Fibroblast of the aortic adventitia (primary cell): ENCODE data around the gene RECK. TPM values are rescaled to one million over a fixed set of nuclear protein-coding genes. Genes with fewer than 3 reads are reported as not detected.
"Not testable (repeated sequence)": the region's sequence is repeated elsewhere in the genome, so short reads cannot be mapped to it uniquely, and the experiment has no call there.

Experiments used
- DNase-seq: peaks from one replicate; pipeline ENCODE4 v3.0.0-alpha.2; 2010; ENCODE audit warnings: low read depth
- H3K4me3 ChIP-seq: 2 replicates; pipeline ENCODE4 v1.5.1; 2011; ENCODE audit warnings: low read depth, mild to moderate bottlenecking, control low read depth, low read length, moderate library complexity
- total RNA-seq: library from RNA; depleted of rRNA; stranded (reverse); fragments of >200 nt; gene quantifications from 2 replicates; pipeline ENCODE4 v1.2.3, GENCODE V29; 2012; ENCODE audit warnings: low replicate concordance
- TF ChIP-seq, protein P1 (sequence below): IDR thresholded peaks from 2 replicates; pipeline ENCODE4 v1.5.1; 2011; ENCODE audit warnings: mild to moderate bottlenecking, low read length, control low read depth, inconsistent platforms; ENCODE audit not compliant: insufficient read depth

RECK gene
- total RNA-seq = 30.1 and 61.8 TPM in 2 replicates

DNA sequence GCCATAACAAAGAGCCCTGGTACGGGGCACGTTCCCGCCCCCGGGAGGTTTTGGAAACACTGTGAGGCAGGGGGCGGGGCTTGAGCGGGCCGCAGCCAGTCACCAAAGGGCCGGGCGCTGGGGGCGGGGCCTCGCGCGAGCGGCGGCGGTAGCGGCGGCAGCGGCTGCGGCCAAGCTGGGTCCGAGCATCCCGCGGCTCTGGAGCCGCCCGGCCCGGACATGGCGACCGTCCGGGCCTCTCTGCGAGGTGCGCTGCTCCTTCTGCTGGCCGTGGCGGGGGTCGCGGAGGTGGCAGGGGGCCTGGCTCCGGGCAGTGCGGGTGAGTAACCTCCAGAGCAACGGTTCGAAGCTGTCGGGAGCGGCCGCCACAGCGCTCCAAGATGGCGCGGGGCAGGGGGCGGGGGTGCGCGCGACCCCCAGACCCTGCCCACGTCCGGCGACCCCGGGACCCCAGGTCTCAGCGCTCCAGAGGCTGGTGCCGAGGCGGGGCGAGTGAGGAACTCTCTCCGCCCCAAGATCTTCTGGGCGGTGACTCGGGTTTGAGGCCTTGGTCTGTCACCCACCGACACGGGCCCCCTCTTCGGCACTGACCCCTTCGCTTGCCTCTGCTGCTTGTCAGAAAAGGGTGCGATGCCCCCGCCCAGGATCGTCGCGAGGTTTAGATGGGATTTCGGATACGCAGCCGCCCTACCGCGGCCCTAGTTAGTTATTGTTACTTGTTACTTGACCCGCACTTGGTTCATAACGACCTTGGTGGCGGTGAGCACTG, at the start of gene RECK:
TSS of gene RECK (plus strand) at position 134 of the 769 bp plus-strand sequence. CDS start at position 220, 86 bp downstream.
- peak; percentile 80 for DNase-seq
- TF ChIP-seq, protein P1, sequence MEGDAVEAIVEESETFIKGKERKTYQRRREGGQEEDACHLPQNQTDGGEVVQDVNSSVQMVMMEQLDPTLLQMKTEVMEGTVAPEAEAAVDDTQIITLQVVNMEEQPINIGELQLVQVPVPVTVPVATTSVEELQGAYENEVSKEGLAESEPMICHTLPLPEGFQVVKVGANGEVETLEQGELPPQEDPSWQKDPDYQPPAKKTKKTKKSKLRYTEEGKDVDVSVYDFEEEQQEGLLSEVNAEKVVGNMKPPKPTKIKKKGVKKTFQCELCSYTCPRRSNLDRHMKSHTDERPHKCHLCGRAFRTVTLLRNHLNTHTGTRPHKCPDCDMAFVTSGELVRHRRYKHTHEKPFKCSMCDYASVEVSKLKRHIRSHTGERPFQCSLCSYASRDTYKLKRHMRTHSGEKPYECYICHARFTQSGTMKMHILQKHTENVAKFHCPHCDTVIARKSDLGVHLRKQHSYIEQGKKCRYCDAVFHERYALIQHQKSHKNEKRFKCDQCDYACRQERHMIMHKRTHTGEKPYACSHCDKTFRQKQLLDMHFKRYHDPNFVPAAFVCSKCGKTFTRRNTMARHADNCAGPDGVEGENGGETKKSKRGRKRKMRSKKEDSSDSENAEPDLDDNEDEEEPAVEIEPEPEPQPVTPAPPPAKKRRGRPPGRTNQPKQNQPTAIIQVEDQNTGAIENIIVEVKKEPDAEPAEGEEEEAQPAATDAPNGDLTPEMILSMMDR = no peak
- peak within 1 kb of the TSS; percentile 66 for H3K4me3 ChIP-seq

DNA sequence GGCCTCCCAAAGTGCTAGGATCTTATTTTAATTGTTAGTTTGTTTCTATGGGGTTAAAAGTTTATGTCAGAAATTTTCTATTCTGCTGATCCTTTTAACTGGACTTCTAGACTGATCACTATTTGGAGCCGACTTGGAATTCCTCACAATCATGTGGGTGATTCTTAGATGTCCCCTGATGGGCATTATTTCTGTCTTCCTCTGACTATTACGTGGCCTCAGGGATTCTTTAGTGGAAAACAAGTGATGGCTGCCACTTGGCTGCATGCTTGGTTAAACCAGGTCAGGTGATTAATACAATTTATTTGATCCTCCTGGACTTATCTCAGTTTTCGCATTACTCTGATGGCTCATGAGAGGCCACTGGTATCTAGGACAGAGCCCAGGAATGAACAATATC, 46.6 kb upstream of the RECK start:
- no peak for DNase-seq
- TF ChIP-seq, protein P1 = no peak
- H3K4me3 ChIP-seq = no peak overlapping the region

- not testable (repeated sequence) for DNase-seq, H3K4me3 ChIP-seq
Observed at GRCh38 chr9:35993136-35993535, 43.6 kb upstream of the RECK start.

DNA sequence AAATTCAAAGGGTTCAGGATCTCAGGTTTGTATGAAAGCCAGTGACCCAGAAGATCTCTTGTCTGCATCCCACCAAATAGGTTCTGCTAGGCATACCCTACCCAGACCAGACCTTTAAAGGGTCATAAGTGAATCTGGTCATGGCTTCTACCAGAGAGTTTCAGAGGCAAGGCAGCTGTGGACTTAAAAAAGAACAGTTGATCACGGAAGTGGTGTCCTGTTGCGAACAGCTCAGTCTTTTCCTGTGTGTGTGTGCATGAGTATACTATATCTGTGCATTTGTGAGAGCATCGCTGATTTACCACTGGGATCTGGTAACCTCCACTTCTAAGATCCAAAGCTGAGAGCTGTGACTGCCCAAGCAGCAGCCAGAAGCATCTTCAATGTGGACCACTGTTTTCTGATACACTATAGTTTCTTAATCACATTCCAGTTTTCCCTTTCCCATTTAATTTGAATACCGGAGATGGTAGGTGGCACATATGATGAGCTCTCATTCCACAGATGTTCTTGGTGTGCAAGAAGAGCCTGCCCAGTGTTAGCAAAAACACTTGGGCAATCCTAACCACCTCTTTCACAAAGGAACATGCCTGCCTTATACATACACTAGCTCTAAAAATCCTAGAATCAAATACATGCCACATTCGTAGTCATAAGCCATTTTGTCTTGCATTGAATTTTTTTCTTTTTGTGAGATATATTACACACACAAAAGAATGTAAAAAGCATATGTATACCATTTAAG, 42.6 kb upstream of the RECK start:
- TF ChIP-seq, protein P1 = no peak
- DNase-seq = no peak
- no peak overlapping the region for H3K4me3 ChIP-seq

- no peak for DNase-seq
- TF ChIP-seq, protein P1 = no peak
- no peak overlapping the region for H3K4me3 ChIP-seq
Observed at GRCh38 chr9:35994959-35995358, 41.8 kb upstream of the RECK start.

GRCh38 chr9:35996358-35996970, 40.2 kb upstream of the RECK start:
- DNase-seq = peak; percentile 15
- no peak overlapping the region for H3K4me3 ChIP-seq
- TF ChIP-seq, protein P1 = no peak

DNA sequence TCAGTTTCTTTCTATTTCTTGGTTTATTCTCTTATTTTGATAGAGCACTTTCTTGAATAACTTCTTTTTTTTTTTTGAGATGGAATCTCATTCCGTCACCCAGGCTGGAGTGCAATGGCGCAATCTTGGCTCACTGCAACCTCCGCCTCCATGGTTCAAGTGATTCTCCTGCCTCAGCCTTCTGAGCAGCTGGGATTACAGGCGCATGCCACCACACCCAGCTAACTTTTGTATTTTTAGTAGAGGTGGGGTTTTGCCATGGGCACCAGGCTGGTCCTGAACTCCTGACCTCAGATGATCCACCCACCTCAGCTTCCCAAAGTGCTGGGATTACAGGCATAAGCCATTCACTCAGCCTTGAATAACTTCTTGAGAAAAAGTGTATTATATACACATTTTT, 39.7 kb upstream of the RECK start:
- H3K4me3 ChIP-seq, DNase-seq: not testable (repeated sequence)
